ENCODE data around the gene QKI. TPM values are rescaled to one million over a fixed set of nuclear protein-coding genes. Genes with fewer than 3 reads are reported as not detected.
"Not testable (repeated sequence)": the region's sequence is repeated elsewhere in the genome, so short reads cannot be mapped to it uniquely, and the experiment has no call there.

Gene QKI
- total RNA-seq, 4 donors from 2014 or later: 126 to 199 (median 142) TPM

GRCh38 chr6:163436843-163437242 is 22.3 kb downstream of the QKI start:
- intact Hi-C loops (cut with DNase I; ENCODE audit: low total_unique reads): loop anchor here (10.0 kb wide), 1 partner anchor 518 kb away; no protein-coding TSS in a partner anchor
- DNase-seq (ENCODE audit: low spot score in 2 of 2): no peak
- no peak overlapping the region for H3K4me3 ChIP-seq (ENCODE audit: low read depth, poor library complexity, severe bottlenecking)
- WGBS, 2 donors: 87 to 88% methylated on average over 3 of the region's 3 CpGs
- TF ChIP-seq, protein P1, sequence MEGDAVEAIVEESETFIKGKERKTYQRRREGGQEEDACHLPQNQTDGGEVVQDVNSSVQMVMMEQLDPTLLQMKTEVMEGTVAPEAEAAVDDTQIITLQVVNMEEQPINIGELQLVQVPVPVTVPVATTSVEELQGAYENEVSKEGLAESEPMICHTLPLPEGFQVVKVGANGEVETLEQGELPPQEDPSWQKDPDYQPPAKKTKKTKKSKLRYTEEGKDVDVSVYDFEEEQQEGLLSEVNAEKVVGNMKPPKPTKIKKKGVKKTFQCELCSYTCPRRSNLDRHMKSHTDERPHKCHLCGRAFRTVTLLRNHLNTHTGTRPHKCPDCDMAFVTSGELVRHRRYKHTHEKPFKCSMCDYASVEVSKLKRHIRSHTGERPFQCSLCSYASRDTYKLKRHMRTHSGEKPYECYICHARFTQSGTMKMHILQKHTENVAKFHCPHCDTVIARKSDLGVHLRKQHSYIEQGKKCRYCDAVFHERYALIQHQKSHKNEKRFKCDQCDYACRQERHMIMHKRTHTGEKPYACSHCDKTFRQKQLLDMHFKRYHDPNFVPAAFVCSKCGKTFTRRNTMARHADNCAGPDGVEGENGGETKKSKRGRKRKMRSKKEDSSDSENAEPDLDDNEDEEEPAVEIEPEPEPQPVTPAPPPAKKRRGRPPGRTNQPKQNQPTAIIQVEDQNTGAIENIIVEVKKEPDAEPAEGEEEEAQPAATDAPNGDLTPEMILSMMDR (IDR thresholded peaks at IDR 0.05): no peak
- TF ChIP-seq POLR2A (IDR thresholded peaks at IDR 0.05): no peak

GRCh38 chr6:163437466-163437865 is 22.9 kb downstream of the QKI start:
- TF ChIP-seq POLR2A (IDR thresholded peaks at IDR 0.05): no peak
- TF ChIP-seq, protein P1 (IDR thresholded peaks at IDR 0.05): no peak
- no peak overlapping the region for H3K4me3 ChIP-seq (ENCODE audit: low read depth, poor library complexity, severe bottlenecking)
- DNase-seq (ENCODE audit: low spot score in 2 of 2): no peak
- intact Hi-C loops (cut with DNase I; ENCODE audit: low total_unique reads): loop anchor here (10.0 kb wide), 1 partner anchor 517 kb away; no protein-coding TSS in a partner anchor
- 79 to 88% methylated on average over 3 of the region's 3 CpGs for WGBS, 2 donors

DNA sequence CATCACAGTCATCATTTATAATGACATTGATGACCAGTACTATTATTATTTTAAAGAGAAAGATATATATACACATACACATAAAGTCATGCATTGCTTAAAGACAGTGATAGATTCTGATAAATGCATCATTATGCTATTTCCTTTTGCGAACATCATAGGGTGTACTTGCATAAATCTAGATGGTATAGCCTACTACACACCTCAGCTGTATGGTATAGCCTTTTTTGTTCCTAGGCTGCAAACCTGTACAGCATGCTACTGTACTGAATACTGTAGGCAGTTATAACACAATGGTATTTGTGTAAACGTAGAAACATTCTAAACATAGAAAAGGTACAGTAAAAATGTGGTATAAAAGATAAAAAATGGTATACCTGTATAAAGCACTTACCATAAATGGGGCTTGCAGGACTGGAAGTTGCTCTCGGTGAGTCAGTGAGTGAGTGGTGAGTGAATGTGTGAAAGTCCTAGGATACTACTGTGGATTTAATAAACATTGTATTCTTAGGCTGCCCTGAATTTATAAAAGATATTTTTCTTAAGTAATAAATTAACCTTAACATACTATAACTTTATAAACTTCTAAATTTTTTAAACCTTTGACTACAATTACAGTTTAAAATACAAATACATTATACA is 23.9 kb downstream of the QKI start:
- DNase-seq (ENCODE audit: low spot score in 2 of 2): no peak
- intact Hi-C loops (cut with DNase I; ENCODE audit: low total_unique reads): loop anchor here (10.0 kb wide), 1 partner anchor 516 kb away; no protein-coding TSS in a partner anchor
- 63 to 67% methylated on average over 3 of the region's 3 CpGs for WGBS, 2 donors
- H3K4me3 ChIP-seq (ENCODE audit: low read depth, poor library complexity, severe bottlenecking): no peak overlapping the region
- TF ChIP-seq, protein P1 (IDR thresholded peaks at IDR 0.05): no peak
- TF ChIP-seq POLR2A (IDR thresholded peaks at IDR 0.05): no peak

DNA sequence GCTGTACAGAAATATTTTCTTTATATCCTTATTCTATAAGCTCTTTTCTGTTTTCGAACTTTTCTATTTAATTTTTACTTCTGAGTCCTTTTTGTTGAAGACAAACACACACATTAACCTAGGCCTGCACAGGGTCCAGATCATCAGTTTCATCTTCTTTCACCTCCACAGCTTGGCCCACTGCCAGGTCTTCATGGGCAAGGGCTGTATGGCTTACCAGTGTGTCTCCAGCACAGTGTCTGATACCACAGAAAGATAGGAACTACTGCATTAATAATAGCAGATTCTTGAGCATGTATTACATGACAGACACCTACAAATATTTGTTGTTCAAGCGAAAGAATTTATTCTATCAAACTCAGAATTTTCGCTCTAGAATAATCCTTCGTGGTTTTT is 24.4 kb downstream of the QKI start:
- no peak for TF ChIP-seq POLR2A (IDR thresholded peaks at IDR 0.05)
- TF ChIP-seq, protein P1 (IDR thresholded peaks at IDR 0.05): no peak
- intact Hi-C loops (cut with DNase I; ENCODE audit: low total_unique reads): loop anchor here (10.0 kb wide), 1 partner anchor 516 kb away; no protein-coding TSS in a partner anchor
- no peak for DNase-seq (ENCODE audit: low spot score in 2 of 2)
- H3K4me3 ChIP-seq (ENCODE audit: low read depth, poor library complexity, severe bottlenecking): no peak overlapping the region
- WGBS, 2 donors: 93 to 94% methylated on average over 4 of the region's 4 CpGs

- H3K4me3 ChIP-seq (ENCODE audit: low read depth, poor library complexity, severe bottlenecking); DNase-seq (ENCODE audit: low spot score in 2 of 2): not testable (repeated sequence)
- WGBS, 2 donors: 95 to 97% methylated on average over 10 of the region's 10 CpGs
- intact Hi-C loops (cut with DNase I; ENCODE audit: low total_unique reads): loop anchor here (10.0 kb wide), 1 partner anchor 515 kb away; no protein-coding TSS in a partner anchor
Observed at GRCh38 chr6:163439390-163439789, 24.9 kb downstream of the QKI start.

GRCh38 chr6:163439997-163440396 is 25.5 kb downstream of the QKI start:
- DNase-seq (ENCODE audit: low spot score in 2 of 2): no peak
- no peak overlapping the region for H3K4me3 ChIP-seq (ENCODE audit: low read depth, poor library complexity, severe bottlenecking)
- no peak for TF ChIP-seq POLR2A (IDR thresholded peaks at IDR 0.05)
- TF ChIP-seq, protein P1 (IDR thresholded peaks at IDR 0.05): no peak
- intact Hi-C loops (cut with DNase I; ENCODE audit: low total_unique reads): loop anchor here (10.0 kb wide), 1 partner anchor 515 kb away; no protein-coding TSS in a partner anchor

Data from lower leg skin (tissue), 4 donors.